PFSK-1 (cell line): ENCODE results near the gene GSK3B.

Experiments used
- FOXP2 ChIP-seq: optimal IDR thresholded peaks from 2 replicates; pipeline ENCODE3; 2011; ENCODE audit warnings: borderline replicate concordance, control low read depth, inconsistent platforms; ENCODE audit not compliant: insufficient read depth; ENCODE audit errors: extremely low read length, extremely low read depth
- POLR2AphosphoS5 ChIP-seq: IDR thresholded peaks from 2 replicates; pipeline ENCODE4 v1.6.1; 2012; ENCODE audit warnings: low read depth, mild to moderate bottlenecking, control low read depth, low read length, moderate library complexity
- SIN3A ChIP-seq: IDR thresholded peaks from 2 replicates; pipeline ENCODE4 v1.6.1; 2012; ENCODE audit warnings: mild to moderate bottlenecking, low read length, moderate library complexity, borderline replicate concordance; ENCODE audit not compliant: insufficient read depth
- TAF1 ChIP-seq: IDR thresholded peaks from 2 replicates; pipeline ENCODE4 v1.6.1; 2012; ENCODE audit warnings: low read length, control low read depth, borderline replicate concordance; ENCODE audit not compliant: insufficient read depth
- TF ChIP-seq, protein P1 (sequence below), 2 experiments: IDR thresholded peaks; 2 replicates each; pipeline versions ENCODE4 v1.6.1 to v1.8.0; 2011 to 2012; ENCODE audit warnings: low read depth in 2 of 2, low read length in 2 of 2, control low read depth in 1 of 2, inconsistent platforms in 1 of 2, mild to moderate bottlenecking in 1 of 2, moderate library complexity in 1 of 2; ENCODE audit not compliant: insufficient read depth in 1 of 2

Gene GSK3B

DNA sequence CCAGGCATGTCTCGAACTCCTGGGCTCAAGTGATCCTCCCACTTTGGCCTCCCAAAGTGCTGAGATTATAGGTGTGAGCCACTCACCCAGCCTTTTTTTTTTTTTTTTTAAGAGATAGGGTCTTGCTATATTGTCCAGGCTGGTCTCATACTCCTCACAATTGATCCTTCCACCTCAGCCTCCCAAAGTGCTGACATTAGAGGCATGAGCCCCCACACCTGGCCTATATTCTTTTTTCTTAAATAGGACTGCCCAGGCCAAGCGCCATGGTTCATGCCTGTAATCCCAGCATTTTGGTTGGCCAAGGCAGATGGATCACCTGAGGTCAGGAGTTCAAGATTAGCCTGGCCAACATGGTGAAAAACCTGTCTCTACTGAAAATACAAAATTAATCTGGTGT, 299.8 kb downstream of the GSK3B start:
- no peak for TF ChIP-seq POLR2AphosphoS5
- TF ChIP-seq, protein P1, sequence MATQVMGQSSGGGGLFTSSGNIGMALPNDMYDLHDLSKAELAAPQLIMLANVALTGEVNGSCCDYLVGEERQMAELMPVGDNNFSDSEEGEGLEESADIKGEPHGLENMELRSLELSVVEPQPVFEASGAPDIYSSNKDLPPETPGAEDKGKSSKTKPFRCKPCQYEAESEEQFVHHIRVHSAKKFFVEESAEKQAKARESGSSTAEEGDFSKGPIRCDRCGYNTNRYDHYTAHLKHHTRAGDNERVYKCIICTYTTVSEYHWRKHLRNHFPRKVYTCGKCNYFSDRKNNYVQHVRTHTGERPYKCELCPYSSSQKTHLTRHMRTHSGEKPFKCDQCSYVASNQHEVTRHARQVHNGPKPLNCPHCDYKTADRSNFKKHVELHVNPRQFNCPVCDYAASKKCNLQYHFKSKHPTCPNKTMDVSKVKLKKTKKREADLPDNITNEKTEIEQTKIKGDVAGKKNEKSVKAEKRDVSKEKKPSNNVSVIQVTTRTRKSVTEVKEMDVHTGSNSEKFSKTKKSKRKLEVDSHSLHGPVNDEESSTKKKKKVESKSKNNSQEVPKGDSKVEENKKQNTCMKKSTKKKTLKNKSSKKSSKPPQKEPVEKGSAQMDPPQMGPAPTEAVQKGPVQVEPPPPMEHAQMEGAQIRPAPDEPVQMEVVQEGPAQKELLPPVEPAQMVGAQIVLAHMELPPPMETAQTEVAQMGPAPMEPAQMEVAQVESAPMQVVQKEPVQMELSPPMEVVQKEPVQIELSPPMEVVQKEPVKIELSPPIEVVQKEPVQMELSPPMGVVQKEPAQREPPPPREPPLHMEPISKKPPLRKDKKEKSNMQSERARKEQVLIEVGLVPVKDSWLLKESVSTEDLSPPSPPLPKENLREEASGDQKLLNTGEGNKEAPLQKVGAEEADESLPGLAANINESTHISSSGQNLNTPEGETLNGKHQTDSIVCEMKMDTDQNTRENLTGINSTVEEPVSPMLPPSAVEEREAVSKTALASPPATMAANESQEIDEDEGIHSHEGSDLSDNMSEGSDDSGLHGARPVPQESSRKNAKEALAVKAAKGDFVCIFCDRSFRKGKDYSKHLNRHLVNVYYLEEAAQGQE (IDR thresholded peaks at IDR 0.05; ENCODE audit: insufficient read depth in 1 of 2, low read depth in 2 of 2, low read length in 2 of 2) = no peak

DNA sequence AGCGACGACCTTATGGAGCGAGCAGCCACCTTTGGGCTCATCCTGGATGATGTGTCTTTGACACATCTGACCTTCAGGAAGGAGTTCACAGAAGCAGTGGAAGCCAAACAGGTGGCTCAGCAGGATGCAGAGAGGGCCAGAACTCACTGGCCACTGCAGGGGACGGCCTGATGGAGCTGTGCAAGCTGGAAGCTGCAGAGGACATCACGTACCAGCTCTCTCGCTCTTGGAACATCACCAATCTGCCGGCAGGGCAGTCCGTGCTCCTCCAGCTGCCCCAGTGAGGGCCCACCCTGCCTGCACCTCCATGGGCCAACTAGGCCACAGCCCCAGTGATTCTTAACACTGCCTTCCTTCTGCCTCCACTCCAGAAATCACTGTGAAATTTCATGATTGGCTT, 302.0 kb downstream of the GSK3B start:
- TF ChIP-seq POLR2AphosphoS5 = no peak
- TF ChIP-seq FOXP2 = no peak

- TF ChIP-seq, protein P1 (IDR thresholded peaks at IDR 0.05; ENCODE audit: insufficient read depth in 1 of 2, low read depth in 2 of 2, low read length in 2 of 2) = no peak
- no peak for TF ChIP-seq FOXP2
- no peak for TF ChIP-seq POLR2AphosphoS5
- no peak for TF ChIP-seq TAF1
- TF ChIP-seq SIN3A = no peak
Observed at GRCh38 chr3:119790369-119790768, 303.9 kb downstream of the GSK3B start.

GRCh38 chr3:119786409-119786808, 307.8 kb downstream of the GSK3B start:
- TF ChIP-seq FOXP2 (no peak), TAF1 (no peak), SIN3A (no peak), POLR2AphosphoS5 (no peak)
- TF ChIP-seq, protein P1 (IDR thresholded peaks at IDR 0.05; ENCODE audit: insufficient read depth in 1 of 2, low read depth in 2 of 2, low read length in 2 of 2) = no peak

- TF ChIP-seq POLR2AphosphoS5 (no peak), FOXP2 (no peak), SIN3A (no peak), TAF1 (no peak)
- TF ChIP-seq, protein P1 (IDR thresholded peaks at IDR 0.05; ENCODE audit: insufficient read depth in 1 of 2, low read depth in 2 of 2, low read length in 2 of 2) = no peak
Observed at GRCh38 chr3:119783883-119784282, 310.4 kb downstream of the GSK3B start.

- TF ChIP-seq FOXP2 = no peak
- TF ChIP-seq TAF1 = no peak
- TF ChIP-seq SIN3A = no peak
- TF ChIP-seq, protein P1 (IDR thresholded peaks at IDR 0.05; ENCODE audit: insufficient read depth in 1 of 2, low read depth in 2 of 2, low read length in 2 of 2) = no peak
- TF ChIP-seq POLR2AphosphoS5 = no peak
Observed at GRCh38 chr3:119783255-119783654, 311.0 kb downstream of the GSK3B start.
